ENCODE results near the gene RAD51B.

The RAD51B gene

DNA sequence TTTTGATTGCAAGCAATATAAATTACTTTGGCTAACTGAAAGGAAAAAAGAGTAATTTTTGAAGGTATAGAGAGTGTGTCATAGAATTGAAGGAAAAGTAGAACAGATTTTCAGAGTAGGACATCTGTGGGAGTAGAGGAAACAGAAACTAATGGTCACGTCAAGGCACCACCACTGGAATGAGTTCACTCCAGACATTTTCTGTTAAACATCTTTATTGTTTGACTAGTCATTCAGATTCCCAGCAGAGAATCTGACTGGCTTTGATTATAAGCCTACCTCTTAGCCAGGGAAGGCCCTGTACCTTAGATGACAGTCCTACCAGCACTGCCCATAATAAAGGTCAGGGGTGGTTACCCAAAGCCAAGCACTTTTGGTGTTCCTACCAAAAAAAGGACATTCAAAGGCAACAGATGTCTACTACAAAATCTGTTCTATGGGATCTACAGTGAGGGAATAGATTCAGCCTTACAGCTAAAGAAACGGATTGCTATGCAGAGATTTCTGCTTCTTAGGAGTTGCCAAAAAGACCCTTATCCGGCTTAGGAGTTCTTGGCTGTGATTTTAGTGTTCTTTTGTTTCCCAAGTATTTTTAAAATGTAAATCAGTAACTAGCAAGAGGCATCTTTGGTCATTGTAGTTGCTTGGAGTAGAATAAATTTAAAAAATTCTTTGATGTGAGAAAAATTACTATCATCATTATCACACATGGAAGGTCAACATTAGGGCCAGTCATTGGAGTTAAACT lies 410.8 kb downstream of the RAD51B start:
- H3K4me3 ChIP-seq (ENCODE audit: low read length): no peak overlapping the region
- no peak for TF ChIP-seq ZNF274 (IDR thresholded peaks at IDR 0.05; ENCODE audit: low read depth, low read length)

DNA sequence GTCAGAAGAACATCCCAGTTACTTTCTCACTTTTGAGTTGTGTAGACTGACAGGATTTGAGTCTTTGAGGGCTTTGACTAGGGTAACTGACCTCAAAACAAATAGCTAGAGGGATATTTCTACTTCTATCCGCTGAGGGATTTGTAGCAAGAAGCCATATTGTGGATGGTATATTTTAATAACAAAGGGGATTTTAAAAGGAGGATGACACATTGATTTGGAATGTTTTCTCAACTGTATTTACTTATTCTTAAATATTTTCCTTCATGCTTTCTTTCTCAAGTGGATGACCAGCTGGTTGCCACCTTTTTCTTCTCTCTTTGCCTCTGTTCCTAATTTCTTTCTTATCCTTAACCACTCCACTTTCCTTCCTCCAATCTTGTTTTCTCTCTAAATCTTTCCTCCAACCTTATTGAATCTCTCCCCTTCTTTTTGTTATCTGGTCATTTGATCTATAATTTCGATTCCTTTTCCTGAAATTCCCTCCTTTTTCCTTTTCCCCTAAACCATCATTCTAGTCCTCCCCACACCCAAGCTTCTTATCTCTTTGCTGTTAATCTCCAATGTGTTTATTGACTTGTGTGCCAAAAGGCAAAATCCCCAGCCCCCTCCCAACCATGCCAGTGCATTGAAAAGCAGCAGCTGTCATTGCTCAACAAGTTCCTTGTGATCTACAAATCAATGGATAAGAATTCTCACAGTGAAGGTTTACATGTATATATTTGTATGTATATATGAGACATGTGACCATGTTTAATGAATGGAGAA lies 411.6 kb downstream of the RAD51B start:
- no peak for TF ChIP-seq ZNF274 (IDR thresholded peaks at IDR 0.05; ENCODE audit: low read depth, low read length)
- H3K4me3 ChIP-seq (ENCODE audit: low read length): no peak overlapping the region

DNA sequence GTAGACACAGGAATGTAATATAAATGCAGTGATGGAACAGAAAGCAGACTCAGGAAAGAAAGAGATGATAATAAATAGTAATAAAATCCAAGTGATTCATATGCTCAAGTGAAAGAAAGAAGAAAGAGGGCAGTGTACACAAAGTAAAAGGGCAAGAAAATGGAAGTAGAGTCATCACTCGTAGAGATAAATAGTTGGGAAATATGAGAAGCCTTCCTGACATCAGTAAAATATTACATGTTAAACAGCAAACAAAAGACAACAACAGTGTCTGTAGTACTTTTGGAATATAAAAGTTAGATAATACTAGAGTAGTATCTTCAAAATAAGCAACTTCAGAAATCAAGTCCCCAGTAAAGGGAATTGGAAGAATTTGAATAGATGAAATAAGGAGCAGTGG lies 412.3 kb downstream of the RAD51B start:
- TF ChIP-seq ZNF274 (IDR thresholded peaks at IDR 0.05; ENCODE audit: low read depth, low read length): no peak
- no peak overlapping the region for H3K4me3 ChIP-seq (ENCODE audit: low read length)

DNA sequence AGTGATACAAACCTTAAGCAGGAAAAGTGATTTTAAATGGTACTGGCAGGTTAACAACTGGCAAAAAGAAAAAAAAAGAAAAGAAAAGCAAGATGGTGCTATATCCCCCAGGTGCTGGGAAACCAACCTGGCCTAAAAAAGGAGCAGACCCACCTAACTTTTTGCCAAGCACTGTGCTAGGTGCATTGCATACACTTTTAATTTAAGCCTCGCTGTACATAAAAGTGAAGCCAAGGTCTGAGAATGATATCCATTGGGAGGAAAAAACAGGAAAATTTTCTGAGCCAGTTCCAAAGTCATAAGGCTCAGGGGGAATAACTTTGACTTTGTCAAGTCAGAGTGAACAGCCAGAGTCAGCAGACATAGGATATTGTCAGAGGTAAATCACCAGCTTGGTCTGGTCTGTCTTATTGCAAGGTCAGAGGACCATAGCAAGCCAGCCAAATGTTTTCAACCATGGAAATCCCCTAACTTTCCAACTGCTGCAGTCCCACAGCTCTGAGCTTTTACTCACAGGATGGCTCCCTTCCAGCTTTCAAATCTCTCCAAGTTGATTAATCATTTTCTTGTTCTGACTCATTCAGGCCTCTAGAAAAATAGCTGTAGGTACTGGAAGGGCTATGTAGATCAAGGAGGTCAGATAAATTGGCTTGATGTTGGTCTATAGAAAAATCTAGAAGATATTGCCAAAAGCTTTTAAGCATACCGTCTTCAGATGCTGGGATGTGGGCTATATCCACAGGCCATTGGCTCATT lies 412.9 kb downstream of the RAD51B start:
- no peak overlapping the region for H3K4me3 ChIP-seq (ENCODE audit: low read length)
- no peak for TF ChIP-seq ZNF274 (IDR thresholded peaks at IDR 0.05; ENCODE audit: low read depth, low read length)

DNA sequence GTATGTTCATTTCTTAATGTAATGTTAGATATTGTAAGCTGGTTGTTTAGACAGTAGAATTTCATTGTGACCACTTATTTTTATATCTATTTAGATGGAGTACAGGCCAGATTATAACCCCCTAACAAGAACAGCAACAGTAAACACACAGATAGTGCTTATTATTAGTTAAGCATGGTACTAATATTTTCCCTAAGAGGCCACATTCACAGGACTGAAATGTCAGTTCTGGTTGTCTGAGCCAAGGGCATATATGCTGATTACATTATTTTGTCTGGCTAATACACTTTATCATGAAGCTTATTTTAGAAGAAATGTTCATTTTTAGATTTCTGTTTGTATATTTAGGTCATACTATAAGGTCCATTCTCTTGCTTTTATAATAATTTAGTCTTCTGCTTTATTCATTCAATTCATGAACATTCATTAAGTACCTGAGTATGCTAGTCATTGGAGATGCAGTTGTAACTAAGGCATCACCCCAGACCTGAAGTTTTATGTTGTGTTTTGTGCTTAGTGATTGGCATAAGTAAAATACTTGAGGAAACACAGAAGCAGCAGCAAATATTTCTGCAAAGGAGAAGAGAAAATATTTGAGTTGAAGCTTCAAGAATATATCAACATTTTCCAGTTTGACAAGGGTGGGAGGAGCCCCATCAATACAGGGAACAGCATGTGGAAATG lies 413.7 kb downstream of the RAD51B start:
- TF ChIP-seq ZNF274 (IDR thresholded peaks at IDR 0.05; ENCODE audit: low read depth, low read length): no peak
- no peak overlapping the region for H3K4me3 ChIP-seq (ENCODE audit: low read length)

DNA sequence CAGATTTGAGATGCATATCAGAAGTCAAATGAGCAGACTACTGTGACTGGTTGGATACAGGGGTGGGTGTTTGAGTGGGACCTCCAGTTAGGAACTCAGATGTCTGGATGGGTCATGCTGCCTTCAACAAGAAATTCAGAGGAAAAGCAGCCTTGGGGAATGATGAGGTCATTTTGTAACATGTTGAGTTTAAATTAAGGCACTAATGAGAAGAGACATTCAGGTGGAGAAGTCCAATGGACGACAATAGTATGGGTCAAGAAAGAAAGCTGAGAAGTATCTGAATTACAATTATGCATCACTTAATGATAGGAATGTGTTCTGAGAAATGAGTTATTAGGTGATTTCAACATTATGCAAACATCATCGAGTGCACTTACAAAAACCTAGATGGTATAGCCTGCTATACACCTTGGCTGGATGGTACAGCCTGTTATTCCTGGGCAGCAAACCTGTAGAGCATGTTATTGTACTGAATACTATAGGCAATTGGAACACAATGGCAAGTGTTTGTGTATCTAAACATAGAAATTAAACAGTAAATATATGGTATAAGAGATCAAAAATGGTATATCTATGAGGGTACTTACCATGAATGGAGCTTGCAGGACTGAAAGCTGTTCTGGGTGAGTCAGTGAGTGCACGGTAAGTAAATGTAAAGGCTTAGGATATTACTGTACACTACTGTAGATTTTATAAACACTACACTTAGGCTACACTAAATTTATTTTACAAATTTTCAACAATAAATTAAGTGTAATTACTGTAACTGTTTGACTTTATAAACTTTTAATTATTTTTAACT lies 414.7 kb downstream of the RAD51B start:
- no peak overlapping the region for H3K4me3 ChIP-seq (ENCODE audit: low read length)
- no peak for TF ChIP-seq ZNF274 (IDR thresholded peaks at IDR 0.05; ENCODE audit: low read depth, low read length)

DNA sequence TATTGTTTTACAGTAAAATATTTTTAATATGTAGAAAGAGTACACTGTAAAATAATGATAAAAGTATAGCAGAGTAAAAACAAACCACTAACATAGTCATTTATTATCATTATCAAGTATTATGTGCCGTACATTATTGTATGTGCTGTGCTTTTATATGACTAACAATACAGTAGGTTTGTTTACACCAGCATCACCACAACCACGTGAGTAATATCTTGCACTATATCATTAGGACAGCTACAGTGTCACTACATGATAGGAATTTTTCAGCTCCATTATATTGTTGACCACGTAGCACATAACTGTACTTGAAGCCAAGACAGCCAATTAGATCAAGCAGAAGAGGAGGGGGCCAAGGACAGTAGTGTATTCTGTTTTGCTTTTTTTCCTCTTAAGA lies 415.4 kb downstream of the RAD51B start:
- H3K4me3 ChIP-seq (ENCODE audit: low read length): no peak overlapping the region
- no peak for TF ChIP-seq ZNF274 (IDR thresholded peaks at IDR 0.05; ENCODE audit: low read depth, low read length)

DNA sequence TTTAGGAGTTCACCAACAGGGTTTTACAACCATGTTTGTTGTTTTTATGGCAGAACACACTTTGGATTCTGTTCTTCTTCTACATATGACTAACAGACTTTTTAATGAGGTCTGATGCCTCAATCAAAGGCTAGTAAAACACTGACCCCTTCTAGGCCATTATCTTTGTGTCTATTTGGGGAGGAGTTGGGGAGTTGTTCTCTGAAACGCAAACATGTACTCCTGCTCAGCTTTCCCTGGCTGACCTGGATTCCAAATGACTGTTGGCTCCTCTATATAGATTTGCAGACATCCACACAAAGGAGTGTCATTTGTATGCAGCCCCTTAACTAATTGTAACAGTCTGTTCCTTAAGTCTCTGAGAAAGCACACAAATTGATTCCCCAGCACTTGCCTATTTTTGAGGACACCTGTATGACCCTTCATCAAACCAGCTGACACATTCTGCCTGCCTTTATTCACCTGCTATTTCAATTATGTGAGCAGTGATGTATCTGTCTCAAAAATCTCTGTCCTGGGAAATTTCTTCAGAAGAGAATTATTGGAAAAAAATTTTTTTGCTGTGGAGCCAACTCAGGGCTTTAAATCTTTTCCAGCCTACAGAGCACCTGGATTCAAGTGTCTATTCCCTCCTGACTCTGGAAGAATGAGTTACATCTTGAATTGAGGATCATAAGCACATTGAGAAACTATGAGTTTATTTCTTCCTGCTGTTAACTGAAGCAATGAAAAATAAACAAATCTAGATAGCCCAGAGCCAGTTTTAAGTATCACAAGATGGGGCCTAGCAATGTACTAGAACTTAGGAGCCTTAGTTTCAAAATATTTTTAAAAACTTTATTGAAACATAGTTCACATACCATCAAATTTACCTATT lies 417.2 kb downstream of the RAD51B start:
- no peak for TF ChIP-seq ZNF274 (IDR thresholded peaks at IDR 0.05; ENCODE audit: low read depth, low read length)
- H3K4me3 ChIP-seq (ENCODE audit: low read length): no peak overlapping the region

DNA sequence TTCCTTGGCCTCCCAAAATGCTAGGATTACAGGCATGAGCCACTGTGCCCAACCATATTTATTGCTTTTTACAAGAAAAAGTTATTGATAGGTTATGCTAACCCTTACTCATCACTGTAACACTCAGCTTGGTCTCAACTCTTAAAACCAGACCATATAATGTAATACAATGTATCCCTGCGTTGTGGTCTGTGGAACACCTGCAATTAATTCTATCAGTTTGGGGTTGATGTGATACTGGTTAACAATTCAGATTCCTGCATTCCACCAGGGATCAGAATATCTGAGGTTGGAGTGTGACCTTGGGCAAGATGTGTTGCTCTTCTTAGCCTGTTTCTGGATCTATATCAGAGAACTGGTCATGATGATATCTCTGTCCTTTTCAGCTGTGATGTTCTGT lies 419.0 kb downstream of the RAD51B start:
- no peak for TF ChIP-seq ZNF274 (IDR thresholded peaks at IDR 0.05; ENCODE audit: low read depth, low read length)
- no peak overlapping the region for H3K4me3 ChIP-seq (ENCODE audit: low read length)

DNA sequence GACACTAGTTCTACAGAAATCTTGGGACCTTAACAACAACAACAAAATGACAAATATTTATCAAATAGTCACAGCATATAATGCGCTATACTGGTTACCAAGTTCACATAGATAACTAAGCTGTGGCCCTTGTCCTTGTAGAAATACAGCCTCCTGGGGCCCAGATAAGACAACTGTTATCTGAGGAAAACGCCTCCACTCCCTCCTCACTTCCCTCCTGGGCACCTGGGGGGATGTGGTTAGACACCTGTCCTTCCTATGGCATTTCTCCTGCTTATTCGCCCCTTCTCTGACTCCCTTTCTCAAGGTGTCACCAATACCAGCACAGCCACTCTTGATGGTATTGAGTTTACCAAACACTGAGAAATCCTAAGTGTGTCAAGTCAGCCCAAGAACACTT lies 419.4 kb downstream of the RAD51B start:
- TF ChIP-seq ZNF274 (IDR thresholded peaks at IDR 0.05; ENCODE audit: low read depth, low read length): no peak
- H3K4me3 ChIP-seq (ENCODE audit: low read length): no peak overlapping the region

DNA sequence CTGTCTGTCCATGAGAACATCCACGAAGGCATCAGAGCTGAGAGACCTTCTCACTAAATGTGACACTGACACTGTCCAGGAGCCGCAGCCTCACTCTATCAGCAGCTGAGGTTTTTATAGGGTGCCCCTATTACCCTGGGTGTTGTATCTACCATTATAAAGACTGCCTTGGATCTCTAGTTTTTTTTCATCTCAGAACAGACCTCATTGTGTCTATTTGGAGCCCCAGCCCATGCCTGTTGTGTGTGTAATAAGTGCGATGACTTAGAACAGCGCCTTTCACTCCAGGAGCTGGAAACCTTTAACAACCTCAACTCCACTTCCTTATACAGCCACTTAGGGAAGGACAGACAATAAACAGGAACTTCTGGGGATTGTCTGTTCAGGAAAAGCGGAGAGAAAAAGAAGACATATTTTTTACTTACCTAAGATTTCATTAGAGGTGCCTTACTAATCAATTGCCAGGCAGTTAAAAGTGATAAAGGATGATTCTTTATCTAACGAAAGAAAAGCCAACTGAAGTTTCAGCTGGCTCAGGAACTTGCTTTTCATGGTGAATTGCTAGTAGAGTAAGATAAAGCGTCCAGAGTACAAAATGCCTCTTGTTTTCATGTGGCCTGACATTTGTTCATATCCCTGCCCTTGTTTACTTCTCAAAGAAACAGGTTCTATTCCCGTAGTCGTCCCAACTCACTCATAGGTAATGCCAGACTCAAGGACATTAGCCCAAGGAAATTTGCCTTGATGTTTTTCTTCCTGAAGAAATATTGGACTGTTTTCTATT lies 420.6 kb downstream of the RAD51B start:
- H3K4me3 ChIP-seq (ENCODE audit: low read length): no peak overlapping the region
- TF ChIP-seq ZNF274 (IDR thresholded peaks at IDR 0.05; ENCODE audit: low read depth, low read length): no peak
